OCI-LY1 (cell line): Measurements from ENCODE around the gene BAG2.

Experiments
- CTCF ChIP-seq: fragments of 200-600 bp; sonication (generic), shearing (Covaris generic); IDR thresholded peaks from 2 replicates; pipeline ENCODE4 v1.5.1; 2017; ENCODE audit warnings: mild to moderate bottlenecking, antibody characterized with exemption, low read length, moderate library complexity, mixed read lengths
- EZH2 ChIP-seq: fragments of 200-600 bp; sonication (generic), shearing (Covaris generic); IDR thresholded peaks from 2 replicates; pipeline ENCODE4 v1.8.0; 2017; ENCODE audit warnings: borderline replicate concordance, mixed run types, mild to moderate bottlenecking, antibody characterized with exemption, low read length, moderate library complexity, mixed read lengths

GRCh38 chr6:57193177-57193576, 21.1 kb downstream of the BAG2 start:
- TF ChIP-seq CTCF (no peak), EZH2 (no peak)
